ENCODE measurements around the gene VPS36.
"Not testable (repeated sequence)": the region's sequence is repeated elsewhere in the genome, so short reads cannot be mapped to it uniquely, and the experiment has no call there.

Gene VPS36, protein sequence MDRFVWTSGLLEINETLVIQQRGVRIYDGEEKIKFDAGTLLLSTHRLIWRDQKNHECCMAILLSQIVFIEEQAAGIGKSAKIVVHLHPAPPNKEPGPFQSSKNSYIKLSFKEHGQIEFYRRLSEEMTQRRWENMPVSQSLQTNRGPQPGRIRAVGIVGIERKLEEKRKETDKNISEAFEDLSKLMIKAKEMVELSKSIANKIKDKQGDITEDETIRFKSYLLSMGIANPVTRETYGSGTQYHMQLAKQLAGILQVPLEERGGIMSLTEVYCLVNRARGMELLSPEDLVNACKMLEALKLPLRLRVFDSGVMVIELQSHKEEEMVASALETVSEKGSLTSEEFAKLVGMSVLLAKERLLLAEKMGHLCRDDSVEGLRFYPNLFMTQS

GRCh38 chr13:52450012-52450792, at the start of gene VPS36:
Gene VPS36, minus strand, starts transcription at chr13:52450634. Its CDS starts 40 bp downstream, at chr13:52450594.
- peak; percentile 96 for DNase-seq

DNA sequence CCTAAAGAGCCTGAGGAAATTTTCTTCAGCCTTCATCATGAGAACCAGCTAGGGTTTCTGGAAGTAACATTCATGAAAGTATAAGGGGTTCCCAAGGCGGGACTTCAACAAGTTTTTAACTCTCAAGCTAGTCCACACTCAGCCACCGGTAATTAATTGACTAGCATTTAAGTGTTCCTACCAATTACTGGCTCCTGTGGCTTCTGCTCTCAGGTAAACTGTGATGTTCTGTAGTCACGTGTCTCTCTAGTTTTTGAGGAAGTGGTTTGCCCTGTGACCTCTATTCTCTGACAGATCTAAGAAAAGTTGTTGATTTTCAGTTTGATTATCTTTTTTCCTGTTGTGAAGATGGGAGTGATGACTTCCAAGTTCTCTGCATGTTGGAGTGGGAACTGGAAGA, 47.5 kb upstream of the VPS36 start:
- DNase-seq = not testable (repeated sequence)

GRCh38 chr13:52494241-52494640, 43.8 kb upstream of the VPS36 start:
- not testable (repeated sequence) for DNase-seq

- not testable (repeated sequence) for DNase-seq
Measured at GRCh38 chr13:52491015-52491414, 40.6 kb upstream of the VPS36 start.

DNA sequence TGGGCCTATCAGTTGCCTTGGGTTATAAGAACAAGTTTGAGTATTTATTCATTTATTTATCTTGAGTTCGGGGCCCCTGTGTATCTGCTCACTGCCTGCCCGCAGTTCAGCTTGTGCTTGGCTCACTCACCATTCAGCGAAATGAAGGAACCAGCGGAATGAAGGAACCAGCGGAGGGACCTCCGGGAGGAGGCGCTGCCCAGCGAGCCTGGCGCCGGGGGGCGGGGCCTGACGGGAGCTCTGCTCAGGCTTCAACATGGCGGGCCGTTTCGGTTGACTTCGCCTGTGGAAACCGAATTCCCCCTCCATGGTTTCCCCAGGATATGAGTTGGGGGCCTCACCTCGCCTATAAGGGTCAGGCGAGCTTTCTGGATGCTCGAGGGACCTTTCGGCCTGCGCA, 38.3 kb upstream of the VPS36 start:
- DNase-seq = not testable (repeated sequence)

- not testable (repeated sequence) for DNase-seq
Measured at GRCh38 chr13:52487078-52487477, 36.6 kb upstream of the VPS36 start.

DNA sequence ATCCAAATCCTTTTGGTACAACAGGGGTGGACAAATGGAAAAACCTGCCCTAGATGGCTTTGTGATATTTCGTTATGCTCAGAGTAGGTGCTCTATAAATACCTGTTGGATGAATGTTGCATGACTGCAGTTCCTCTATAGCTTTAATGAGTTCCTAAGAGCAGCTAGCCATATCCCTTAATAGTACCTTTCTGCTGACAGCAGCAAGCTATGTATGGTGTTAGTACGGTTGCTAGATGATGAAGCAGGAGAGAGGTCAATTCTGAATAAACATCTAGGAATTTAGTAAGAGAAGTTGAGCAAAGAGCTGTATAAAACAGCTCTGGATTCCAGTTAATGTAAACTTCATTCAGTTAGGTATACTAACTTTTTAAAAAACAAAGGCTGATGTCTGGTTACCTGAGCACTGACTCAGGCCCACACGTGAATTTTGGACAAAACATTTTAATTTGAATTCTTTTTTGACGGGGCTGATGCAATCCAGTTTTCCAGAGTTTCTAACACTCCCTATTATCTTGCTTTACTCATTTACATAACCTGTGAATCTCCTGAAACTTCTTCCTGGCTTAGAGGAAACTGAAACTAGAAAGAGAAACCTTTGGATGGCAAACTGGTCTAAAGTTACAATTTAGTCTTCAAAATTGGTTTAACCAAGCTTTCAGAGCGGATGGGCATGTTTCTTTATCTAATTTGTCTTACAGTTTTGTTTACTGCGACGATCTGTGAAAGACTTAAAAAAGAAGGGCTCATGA, 30.4 kb upstream of the VPS36 start:
- DNase-seq = not testable (repeated sequence)

- DNase-seq = not testable (repeated sequence)
Measured at GRCh38 chr13:52468487-52468886, 18.1 kb upstream of the VPS36 start.

DNA sequence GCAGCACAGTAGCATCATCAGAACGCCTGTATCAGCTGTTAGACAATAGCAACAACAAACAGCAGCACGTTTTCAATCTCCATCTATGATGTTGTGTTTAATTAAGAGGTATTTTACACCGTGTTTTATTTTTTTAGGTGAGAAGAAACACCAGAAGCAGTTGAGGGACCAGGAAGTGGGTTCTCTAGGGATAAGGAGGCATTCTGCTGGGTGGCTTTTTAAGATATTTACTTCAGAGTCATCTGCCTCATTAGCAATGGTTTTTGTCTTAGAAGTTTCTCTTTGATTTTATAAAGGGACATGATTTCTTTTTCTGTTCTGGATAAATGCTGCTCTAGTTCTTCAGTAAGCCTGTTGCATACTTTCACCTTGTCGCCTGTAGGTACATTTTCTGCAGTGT, 13.1 kb upstream of the VPS36 start:
- no peak for DNase-seq

- peak; percentile 52 for DNase-seq
Measured at GRCh38 chr13:52461265-52461664, 10.8 kb upstream of the VPS36 start.

GRCh38 chr13:52459668-52460067, 9.2 kb upstream of the VPS36 start:
- DNase-seq = no peak

DNA sequence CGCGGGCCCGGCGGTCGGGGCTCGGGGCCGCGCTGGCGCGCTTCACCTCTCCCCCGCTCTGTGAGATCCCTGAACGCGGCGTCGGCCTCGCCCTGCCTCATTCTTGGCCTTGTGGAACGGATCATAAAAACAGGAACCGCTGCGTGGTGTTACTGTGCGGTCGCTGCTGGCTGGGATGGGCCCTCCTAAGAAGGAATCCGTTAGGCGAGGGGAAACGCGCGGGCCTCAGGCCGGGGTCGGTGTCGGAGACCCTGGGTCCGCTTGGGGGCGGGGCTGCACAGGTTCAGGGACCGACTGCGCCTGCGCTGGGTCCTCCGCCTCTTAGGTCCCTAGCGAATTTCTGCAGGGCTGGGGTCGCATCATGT, 5.2 kb upstream of the VPS36 start:
- DNase-seq = peak; percentile 77

DNA sequence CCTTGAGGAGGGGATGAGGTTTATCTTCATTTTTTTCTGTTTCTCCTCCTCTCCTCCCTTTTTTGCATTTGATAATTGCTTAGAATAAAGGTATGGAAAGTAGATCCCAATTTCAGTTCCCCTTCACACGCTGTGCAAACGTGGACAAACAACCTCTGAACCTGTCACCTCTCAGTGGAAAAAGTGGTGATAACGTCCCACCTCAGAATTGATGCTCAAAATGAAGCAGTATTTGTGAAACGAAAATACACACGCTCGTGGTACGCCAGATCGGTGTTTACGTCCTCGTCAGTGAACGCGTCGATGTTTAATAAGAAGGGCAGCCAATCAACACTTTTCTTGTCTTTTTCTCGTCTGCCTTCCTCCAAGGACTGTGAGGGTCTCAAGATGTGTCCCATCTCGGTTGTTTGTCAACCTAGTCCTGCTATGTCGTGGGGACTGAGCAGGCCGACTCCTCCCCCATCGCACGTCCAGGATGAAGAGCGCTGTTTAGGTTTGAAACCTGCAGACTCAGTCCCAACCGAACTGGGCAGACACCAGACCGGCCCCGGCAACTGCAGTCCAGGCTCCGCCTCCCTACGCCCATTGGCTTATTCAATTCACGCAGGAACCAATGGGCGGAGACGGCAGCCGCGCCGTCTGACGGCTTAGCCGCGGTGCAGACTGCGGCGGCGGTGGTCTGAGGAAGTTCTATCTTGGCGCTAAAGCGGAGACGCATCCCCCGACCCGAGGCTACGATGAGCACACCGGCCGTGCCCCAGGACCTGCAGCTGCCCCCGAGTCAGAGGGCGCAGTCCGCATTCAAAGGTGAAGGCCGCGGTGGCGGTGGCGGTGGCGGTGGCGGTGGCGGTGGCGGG, 4.6 kb upstream of the VPS36 start, which contains the start of gene CKAP2:
Gene CKAP2, plus strand, starts transcription at position 659 of the 857 bp plus-strand sequence. Its CDS starts 79 bp downstream, at position 738.
- DNase-seq = peak; percentile 97

DNA sequence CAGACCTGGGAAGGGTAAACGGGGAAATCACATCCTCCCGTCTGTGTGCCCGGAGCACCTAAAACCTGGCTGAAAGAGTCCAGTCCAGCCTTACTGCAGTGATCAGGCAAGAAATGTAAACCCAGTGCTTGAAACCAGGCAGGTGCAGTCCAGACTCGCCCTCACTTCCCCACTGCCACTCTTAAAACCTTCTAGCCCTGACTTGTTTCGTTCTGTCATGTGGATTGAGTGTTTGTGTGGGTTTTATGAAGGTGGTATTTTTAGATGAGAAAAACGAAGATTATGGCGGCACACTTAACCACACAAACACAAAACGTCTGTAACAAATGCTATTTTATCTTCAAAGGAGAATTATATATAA, 4.0 kb upstream of the VPS36 start:
- DNase-seq = peak; percentile 11

DNA sequence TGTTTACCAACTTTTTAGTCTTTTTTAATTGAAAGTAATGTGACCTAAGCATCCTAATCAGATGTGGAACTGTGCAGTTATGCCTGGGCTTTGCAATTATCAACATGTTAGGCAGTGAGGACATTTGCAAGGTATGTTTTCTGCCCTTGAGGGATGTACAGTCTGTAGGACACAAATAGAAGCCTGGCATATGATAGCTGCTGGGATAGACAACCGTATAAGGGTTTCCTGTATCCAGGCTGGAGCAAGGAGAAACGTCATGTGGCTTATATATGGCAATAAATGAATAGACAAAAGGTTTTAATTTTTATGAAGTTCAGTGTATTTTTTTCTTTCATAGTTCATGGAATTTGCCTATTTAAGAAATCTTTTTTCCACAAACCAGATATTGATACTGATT, 2.0 kb upstream of the VPS36 start:
- no peak for DNase-seq

- DNase-seq = no peak
Measured at GRCh38 chr13:52451135-52451804, 836 bp upstream of the VPS36 start.

GRCh38 chr13:52450793-52451116, 321 bp upstream of the VPS36 start:
- no peak for DNase-seq

GRCh38 chr13:52449331-52450011, 963 bp downstream of the VPS36 start:
- DNase-seq = no peak

DNA sequence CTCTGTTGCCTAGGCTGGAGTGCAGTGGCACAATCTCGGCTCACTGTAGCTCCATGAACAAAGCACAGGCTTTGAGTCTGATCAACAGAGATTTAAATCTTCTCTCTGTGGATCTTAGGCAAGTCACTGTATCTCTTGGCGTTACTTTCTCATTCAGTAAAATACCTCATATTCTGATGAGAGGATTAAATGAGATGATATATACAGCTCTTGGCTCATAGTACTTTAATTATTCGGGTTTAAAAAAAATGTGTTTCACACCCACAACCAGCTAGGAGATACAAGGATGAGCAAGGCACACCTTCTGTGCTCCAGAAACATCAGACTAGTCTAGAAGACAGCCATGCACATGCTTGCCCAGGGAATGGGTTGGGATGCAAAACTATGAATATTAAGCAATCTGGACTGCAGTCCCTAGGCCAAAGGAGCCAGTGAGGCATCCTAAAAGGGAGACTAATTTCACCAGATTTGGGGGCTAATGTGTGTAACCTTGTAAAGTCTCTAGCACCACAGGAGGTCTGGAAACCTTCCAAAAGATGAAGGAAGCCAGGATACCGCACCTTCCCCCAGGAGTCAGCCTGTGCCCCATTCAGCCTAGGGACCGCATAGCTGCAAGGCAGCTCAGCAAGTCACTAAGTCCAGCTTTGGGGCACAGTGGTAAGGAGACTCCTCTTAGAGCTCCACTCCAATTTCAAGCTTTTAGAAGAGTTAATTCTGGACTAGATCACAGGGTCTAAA, 2.5 kb downstream of the VPS36 start:
- DNase-seq = no peak

DNA sequence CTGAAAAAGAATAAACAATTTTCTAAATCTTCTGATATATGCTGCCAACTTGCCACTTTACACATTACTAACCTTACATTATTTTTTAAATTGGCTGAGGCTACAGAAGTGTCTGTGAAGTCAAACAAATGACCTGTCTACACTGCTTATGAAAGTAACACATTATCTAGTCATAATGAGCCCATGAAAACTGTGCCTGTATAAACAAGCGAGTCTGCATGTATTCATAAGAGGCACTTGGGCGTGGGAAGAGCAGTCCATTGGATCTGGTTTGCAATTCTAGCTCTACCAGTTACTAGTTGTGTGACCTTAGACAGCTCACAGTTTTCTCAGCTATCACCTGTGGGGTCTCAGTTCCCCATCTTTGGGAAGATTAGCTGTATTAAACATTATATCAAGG, 3.1 kb downstream of the VPS36 start:
- DNase-seq = peak; percentile 49

DNA sequence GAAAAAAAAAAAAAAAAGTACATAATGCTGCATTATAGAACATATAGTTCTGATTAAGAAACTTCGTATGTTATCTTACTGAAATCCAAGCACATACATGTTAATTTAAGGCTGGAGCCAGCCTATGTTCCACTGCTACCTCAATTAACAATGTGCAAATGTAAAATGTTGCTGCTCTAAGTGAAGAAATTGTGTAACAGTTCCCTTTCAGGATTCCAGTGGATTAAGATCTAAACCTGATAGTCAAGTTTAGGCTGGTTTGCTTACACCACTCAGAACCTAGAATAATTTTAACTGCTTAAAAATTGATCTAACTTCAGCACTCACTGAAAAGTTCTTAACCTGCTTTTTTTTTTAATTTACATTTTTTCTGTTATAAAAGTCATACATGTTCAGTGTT, 4.2 kb downstream of the VPS36 start:
- DNase-seq = no peak

All from activated CD4-positive, alpha-beta T cell treated with anti-CD3 and anti-CD28 coated beads, Interleukin-2, amount 50 U/mL, for 16 hours (primary cell).